GM13977 (cell line): ENCODE measurements around the gene MYO5B.

Experiments
- DNase-seq: peaks from one replicate; pipeline ENCODE4 v3.0.0; 2012; ENCODE audit warnings: low spot score
- CTCF ChIP-seq: IDR thresholded peaks from 2 replicates; pipeline ENCODE4 v1.5.1; 2012; ENCODE audit warnings: mild to moderate bottlenecking, control low read depth; ENCODE audit not compliant: insufficient read depth; ENCODE audit errors: extremely low read depth, missing control alignments
- in situ Hi-C: fragments of 300-500 bp; cut with MboI; formaldehyde crosslinking; loops from one replicate; pipeline ENCODE4 v1.12.0; 2022; ENCODE audit warnings: low sequenced_read_pairs, low pct_unique_long_range_greater_than_20kb, mixed read lengths, inconsistent platforms; ENCODE audit not compliant: unreplicated experiment

The MYO5B gene

GRCh38 chr18:49999128-49999527, 195.8 kb downstream of the MYO5B start:
- in situ Hi-C loops: no loop called here
- DNase-seq: no peak
- no peak for TF ChIP-seq CTCF

- DNase-seq: no peak
- TF ChIP-seq CTCF: no peak
- in situ Hi-C loops: no loop called here
Observed at GRCh38 chr18:49997558-49997957, 197.4 kb downstream of the MYO5B start.

- no peak for DNase-seq
- no peak for TF ChIP-seq CTCF
- in situ Hi-C loops: no loop called here
Observed at GRCh38 chr18:49994410-49994809, 200.5 kb downstream of the MYO5B start.

- in situ Hi-C loops: no loop called here
- DNase-seq: no peak
- TF ChIP-seq CTCF: no peak
Observed at GRCh38 chr18:49993299-49993698, 201.6 kb downstream of the MYO5B start.

GRCh38 chr18:49988733-49989132, 206.2 kb downstream of the MYO5B start:
- no peak for TF ChIP-seq CTCF
- in situ Hi-C loops: no loop called here
- DNase-seq: no peak

- TF ChIP-seq CTCF: no peak
- DNase-seq: no peak
- in situ Hi-C loops: no loop called here
Observed at GRCh38 chr18:49988101-49988500, 206.8 kb downstream of the MYO5B start.

GRCh38 chr18:49985236-49985635, 209.7 kb downstream of the MYO5B start:
- no peak for DNase-seq
- no peak for TF ChIP-seq CTCF
- in situ Hi-C loops: no loop called here
